Measurements from ENCODE around the gene TBC1D14.
A peak's percentile ranks its signal among the peaks of the same experiment; 100 is the strongest.
"Not testable (repeated sequence)": the region's sequence is repeated elsewhere in the genome, so short reads cannot be mapped to it uniquely, and the experiment has no call there.

Gene TBC1D14

GRCh38 chr4:6956087-6956433, 46.4 kb downstream of the TBC1D14 start:
- no peak for DNase-seq

- DNase-seq, result peak; percentile 46
Observed at GRCh38 chr4:6956434-6957147, 47.0 kb downstream of the TBC1D14 start.

GRCh38 chr4:6957148-6957520, 47.5 kb downstream of the TBC1D14 start:
- DNase-seq, result peak; percentile 60

GRCh38 chr4:6957994-6958393, 48.4 kb downstream of the TBC1D14 start:
- peak; percentile 21 for DNase-seq

- DNase-seq, result no peak
Observed at GRCh38 chr4:6959261-6959660, 49.6 kb downstream of the TBC1D14 start.

GRCh38 chr4:6960154-6960553, 50.5 kb downstream of the TBC1D14 start:
- DNase-seq, result no peak

- DNase-seq, result peak; percentile 28
Observed at GRCh38 chr4:6960628-6961412, 51.2 kb downstream of the TBC1D14 start.

GRCh38 chr4:6961496-6962210, 52.0 kb downstream of the TBC1D14 start:
- peak; percentile 18 for DNase-seq

GRCh38 chr4:6962211-6963041, 52.8 kb downstream of the TBC1D14 start:
- DNase-seq, result peak; percentile 83

- peak; percentile 45 for DNase-seq
Observed at GRCh38 chr4:6963139-6963611, 53.5 kb downstream of the TBC1D14 start.

- no peak for DNase-seq
Observed at GRCh38 chr4:6964858-6965257, 55.2 kb downstream of the TBC1D14 start.

- DNase-seq, result peak; percentile 35
Observed at GRCh38 chr4:6965329-6965728, 55.7 kb downstream of the TBC1D14 start.

- DNase-seq, result no peak
Observed at GRCh38 chr4:6967846-6968340, 58.3 kb downstream of the TBC1D14 start.

- no peak for DNase-seq
Observed at GRCh38 chr4:6968496-6968895, 58.9 kb downstream of the TBC1D14 start.

GRCh38 chr4:6969826-6970800, 60.5 kb downstream of the TBC1D14 start:
- DNase-seq, result no peak

- DNase-seq, result no peak
Observed at GRCh38 chr4:6971536-6972374, 62.1 kb downstream of the TBC1D14 start.

- DNase-seq, result no peak
Observed at GRCh38 chr4:6972375-6972650, 62.7 kb downstream of the TBC1D14 start.

- DNase-seq, result no peak
Observed at GRCh38 chr4:6972911-6973310, 63.3 kb downstream of the TBC1D14 start.

GRCh38 chr4:6974138-6974848, 64.7 kb downstream of the TBC1D14 start:
- peak; percentile 68 for DNase-seq

GRCh38 chr4:6977846-6978245, 68.2 kb downstream of the TBC1D14 start:
- not testable (repeated sequence) for DNase-seq

All from NCI-H69 (cell line).